ENCODE data around the gene KRTAP20-3.

Gene KRTAP20-3

DNA sequence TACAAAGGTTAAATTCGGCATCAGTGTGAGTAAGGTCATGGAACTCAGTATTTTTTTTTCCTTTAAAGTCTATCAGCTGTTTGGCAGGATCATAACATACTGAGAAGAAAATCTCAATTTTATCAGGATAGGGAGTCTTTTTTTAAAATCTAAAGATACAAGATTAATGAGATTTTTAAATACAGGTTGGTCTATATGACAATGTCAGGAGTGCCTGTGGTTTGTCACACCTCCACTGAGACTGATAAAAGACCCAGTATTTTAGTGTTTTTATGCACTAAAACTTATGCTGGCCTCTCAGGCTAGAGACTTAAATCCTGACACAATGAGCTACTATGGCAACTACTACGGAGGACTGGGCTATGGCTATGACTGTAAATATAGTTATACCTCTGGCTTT is at the start of gene KRTAP20-3:
TSS of gene KRTAP20-3 (plus strand) at position 301 of the 400 bp plus-strand sequence.
- ChIA-PET POLR2A (no interaction called here), CTCF (interaction anchor here (0.8 kb wide), 1 partner anchor 46 kb away, joined by 3 read pairs; no protein-coding TSS in a partner anchor)
- Histone ChIP-seq H3K4me3 (ENCODE audit: low read depth, low read length) (no peak within 1 kb of the TSS), H3K27ac (ENCODE audit: extremely low read depth, low read depth, low read length) (no peak within 1 kb of the TSS), H3K36me3 (ENCODE audit: control insufficient read depth in 2 of 2, insufficient read depth in 1 of 2, low read length in 2 of 2) (no peaks in the 10 kb centered on the region), H3K4me1 (ENCODE audit: control insufficient read depth, insufficient read depth, low read length) (no peaks in the 10 kb centered on the region), H3K9me3 (ENCODE audit: control insufficient read depth, insufficient read depth, low read depth, low read length) (no peaks in the 10 kb centered on the region)
- no peak for TF ChIP-seq ZNF629 (tag by site-specific recombination; IDR thresholded peaks at IDR 0.05)
- TF ChIP-seq, protein P1, sequence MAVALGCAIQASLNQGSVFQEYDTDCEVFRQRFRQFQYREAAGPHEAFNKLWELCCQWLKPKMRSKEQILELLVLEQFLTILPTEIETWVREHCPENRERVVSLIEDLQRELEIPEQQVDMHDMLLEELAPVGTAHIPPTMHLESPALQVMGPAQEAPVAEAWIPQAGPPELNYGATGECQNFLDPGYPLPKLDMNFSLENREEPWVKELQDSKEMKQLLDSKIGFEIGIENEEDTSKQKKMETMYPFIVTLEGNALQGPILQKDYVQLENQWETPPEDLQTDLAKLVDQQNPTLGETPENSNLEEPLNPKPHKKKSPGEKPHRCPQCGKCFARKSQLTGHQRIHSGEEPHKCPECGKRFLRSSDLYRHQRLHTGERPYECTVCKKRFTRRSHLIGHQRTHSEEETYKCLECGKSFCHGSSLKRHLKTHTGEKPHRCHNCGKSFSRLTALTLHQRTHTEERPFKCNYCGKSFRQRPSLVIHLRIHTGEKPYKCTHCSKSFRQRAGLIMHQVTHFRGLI (tag by site-specific recombination; IDR thresholded peaks at IDR 0.05): no peak
- TF ChIP-seq TCF7L2 (IDR thresholded peaks at IDR 0.05; ENCODE audit: borderline replicate concordance, low read depth, low read length): no peak
- no peak for TF ChIP-seq ZNF707 (tag by site-specific recombination; IDR thresholded peaks at IDR 0.05)

DNA sequence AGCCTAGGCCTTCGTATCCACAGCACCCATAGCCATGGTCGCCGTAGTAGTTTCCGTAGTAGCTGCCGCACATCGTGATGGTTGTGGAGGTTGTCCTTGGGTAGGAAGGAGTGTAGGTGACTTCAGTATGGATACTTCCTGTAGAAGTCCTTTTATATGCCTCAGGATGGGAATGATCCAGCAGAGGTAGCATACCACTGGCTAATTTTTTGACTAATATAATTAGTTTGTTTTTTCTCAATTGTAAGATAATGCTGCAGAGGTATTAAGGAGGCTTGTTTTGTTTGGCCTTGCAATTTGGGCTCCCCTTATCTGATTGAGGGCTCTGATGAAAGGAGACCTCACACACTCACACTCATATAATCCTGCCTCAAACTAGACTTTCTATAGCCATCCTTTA is 43.9 kb upstream of the KRTAP20-3 start, which contains the start of gene KRTAP6-2:
TSS of gene KRTAP6-2 (minus strand) at position 101 of the 400 bp plus-strand sequence. CDS start at position 73, 28 bp downstream.
- Histone ChIP-seq H3K4me3 (ENCODE audit: low read depth, low read length) (no peak within 1 kb of the TSS), H3K9me3 (ENCODE audit: control insufficient read depth, insufficient read depth, low read depth, low read length) (no peaks in the 10 kb centered on the region), H3K36me3 (ENCODE audit: control insufficient read depth in 2 of 2, insufficient read depth in 1 of 2, low read length in 2 of 2) (no peaks in the 10 kb centered on the region), H3K4me1 (ENCODE audit: control insufficient read depth, insufficient read depth, low read length) (no peaks in the 10 kb centered on the region), H3K27ac (ENCODE audit: extremely low read depth, low read depth, low read length) (no peak within 1 kb of the TSS)
- TF ChIP-seq ZFP69B (tag by site-specific recombination; IDR thresholded peaks at IDR 0.05) (no peak), ZNF555 (tag by site-specific recombination; conservative IDR thresholded peaks at IDR 0.05) (no peak), ZNF157 (tag by site-specific recombination; IDR thresholded peaks at IDR 0.05) (no peak), KLF7 (tag by site-specific recombination; IDR thresholded peaks at IDR 0.05; ENCODE audit: borderline replicate concordance) (no peak), EGR2 (tag by site-specific recombination; IDR thresholded peaks at IDR 0.05; ENCODE audit: low read depth) (no peak), ZNF426 (tag by site-specific recombination; IDR thresholded peaks at IDR 0.05) (no peak), BCL11B (tag by site-specific recombination; IDR thresholded peaks at IDR 0.05; ENCODE audit: low read depth) (no peak)
- TF ChIP-seq, protein P2, sequence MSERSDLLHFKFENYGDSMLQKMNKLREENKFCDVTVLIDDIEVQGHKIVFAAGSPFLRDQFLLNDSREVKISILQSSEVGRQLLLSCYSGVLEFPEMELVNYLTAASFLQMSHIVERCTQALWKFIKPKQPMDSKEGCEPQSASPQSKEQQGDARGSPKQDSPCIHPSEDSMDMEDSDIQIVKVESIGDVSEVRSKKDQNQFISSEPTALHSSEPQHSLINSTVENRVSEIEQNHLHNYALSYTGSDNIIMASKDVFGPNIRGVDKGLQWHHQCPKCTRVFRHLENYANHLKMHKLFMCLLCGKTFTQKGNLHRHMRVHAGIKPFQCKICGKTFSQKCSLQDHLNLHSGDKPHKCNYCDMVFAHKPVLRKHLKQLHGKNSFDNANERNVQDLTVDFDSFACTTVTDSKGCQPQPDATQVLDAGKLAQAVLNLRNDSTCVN (tag by site-specific recombination; optimal IDR thresholded peaks at IDR 0.05): no peak
- ChIA-PET CTCF (no interaction called here), POLR2A (no interaction called here)

DNA sequence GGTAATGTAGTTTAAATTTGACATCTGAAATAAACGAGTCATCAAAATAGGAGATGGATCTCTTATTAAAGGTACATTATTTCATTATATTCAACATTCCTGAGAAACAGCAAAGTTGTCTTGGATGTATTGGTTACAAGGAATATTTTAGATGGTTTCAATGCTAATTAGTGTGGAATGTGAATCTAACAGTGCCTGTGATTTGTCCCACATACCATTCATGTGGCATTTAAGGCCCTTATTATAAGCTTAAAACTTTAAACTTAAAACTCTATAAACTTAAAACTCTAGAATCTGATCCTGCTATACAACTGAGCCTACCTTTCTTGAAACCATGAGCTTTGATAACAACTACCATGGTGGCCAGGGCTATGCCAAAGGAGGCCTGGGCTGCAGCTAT is 41.9 kb upstream of the KRTAP20-3 start, which contains the start of gene KRTAP22-1:
TSS of gene KRTAP22-1 (plus strand) at position 301 of the 400 bp plus-strand sequence.
- Histone ChIP-seq H3K4me1 (ENCODE audit: control insufficient read depth, insufficient read depth, low read length) (no peaks in the 10 kb centered on the region), H3K27ac (ENCODE audit: extremely low read depth, low read depth, low read length) (no peak within 1 kb of the TSS), H3K36me3 (ENCODE audit: control insufficient read depth in 2 of 2, insufficient read depth in 1 of 2, low read length in 2 of 2) (no peaks in the 10 kb centered on the region), H3K4me3 (ENCODE audit: low read depth, low read length) (no peak within 1 kb of the TSS), H3K9me3 (ENCODE audit: control insufficient read depth, insufficient read depth, low read depth, low read length) (no peaks in the 10 kb centered on the region)
- POLR2A ChIA-PET: no interaction called here
- CTCF ChIA-PET: no interaction called here
- TF ChIP-seq ZNF510 (tag by site-specific recombination; IDR thresholded peaks at IDR 0.05; ENCODE audit: insufficient replicate concordance) (no peak), ZNF596 (tag by site-specific recombination; IDR thresholded peaks at IDR 0.05) (no peak), ZNF324 (tag by site-specific recombination; IDR thresholded peaks at IDR 0.05) (no peak), ZNF157 (tag by site-specific recombination; IDR thresholded peaks at IDR 0.05) (no peak), ZNF184 (tag by site-specific recombination; IDR thresholded peaks at IDR 0.05) (no peak), ZNF423 (tag by site-specific recombination; IDR thresholded peaks at IDR 0.05) (no peak), ZNF16 (tag by site-specific recombination; IDR thresholded peaks at IDR 0.05; ENCODE audit: low read depth) (no peak), KLF9 (tag by site-specific recombination; IDR thresholded peaks at IDR 0.05; ENCODE audit: low read depth) (no peak), ZNF169 (tag by site-specific recombination; IDR thresholded peaks at IDR 0.05) (no peak)
- TF ChIP-seq, protein P3, sequence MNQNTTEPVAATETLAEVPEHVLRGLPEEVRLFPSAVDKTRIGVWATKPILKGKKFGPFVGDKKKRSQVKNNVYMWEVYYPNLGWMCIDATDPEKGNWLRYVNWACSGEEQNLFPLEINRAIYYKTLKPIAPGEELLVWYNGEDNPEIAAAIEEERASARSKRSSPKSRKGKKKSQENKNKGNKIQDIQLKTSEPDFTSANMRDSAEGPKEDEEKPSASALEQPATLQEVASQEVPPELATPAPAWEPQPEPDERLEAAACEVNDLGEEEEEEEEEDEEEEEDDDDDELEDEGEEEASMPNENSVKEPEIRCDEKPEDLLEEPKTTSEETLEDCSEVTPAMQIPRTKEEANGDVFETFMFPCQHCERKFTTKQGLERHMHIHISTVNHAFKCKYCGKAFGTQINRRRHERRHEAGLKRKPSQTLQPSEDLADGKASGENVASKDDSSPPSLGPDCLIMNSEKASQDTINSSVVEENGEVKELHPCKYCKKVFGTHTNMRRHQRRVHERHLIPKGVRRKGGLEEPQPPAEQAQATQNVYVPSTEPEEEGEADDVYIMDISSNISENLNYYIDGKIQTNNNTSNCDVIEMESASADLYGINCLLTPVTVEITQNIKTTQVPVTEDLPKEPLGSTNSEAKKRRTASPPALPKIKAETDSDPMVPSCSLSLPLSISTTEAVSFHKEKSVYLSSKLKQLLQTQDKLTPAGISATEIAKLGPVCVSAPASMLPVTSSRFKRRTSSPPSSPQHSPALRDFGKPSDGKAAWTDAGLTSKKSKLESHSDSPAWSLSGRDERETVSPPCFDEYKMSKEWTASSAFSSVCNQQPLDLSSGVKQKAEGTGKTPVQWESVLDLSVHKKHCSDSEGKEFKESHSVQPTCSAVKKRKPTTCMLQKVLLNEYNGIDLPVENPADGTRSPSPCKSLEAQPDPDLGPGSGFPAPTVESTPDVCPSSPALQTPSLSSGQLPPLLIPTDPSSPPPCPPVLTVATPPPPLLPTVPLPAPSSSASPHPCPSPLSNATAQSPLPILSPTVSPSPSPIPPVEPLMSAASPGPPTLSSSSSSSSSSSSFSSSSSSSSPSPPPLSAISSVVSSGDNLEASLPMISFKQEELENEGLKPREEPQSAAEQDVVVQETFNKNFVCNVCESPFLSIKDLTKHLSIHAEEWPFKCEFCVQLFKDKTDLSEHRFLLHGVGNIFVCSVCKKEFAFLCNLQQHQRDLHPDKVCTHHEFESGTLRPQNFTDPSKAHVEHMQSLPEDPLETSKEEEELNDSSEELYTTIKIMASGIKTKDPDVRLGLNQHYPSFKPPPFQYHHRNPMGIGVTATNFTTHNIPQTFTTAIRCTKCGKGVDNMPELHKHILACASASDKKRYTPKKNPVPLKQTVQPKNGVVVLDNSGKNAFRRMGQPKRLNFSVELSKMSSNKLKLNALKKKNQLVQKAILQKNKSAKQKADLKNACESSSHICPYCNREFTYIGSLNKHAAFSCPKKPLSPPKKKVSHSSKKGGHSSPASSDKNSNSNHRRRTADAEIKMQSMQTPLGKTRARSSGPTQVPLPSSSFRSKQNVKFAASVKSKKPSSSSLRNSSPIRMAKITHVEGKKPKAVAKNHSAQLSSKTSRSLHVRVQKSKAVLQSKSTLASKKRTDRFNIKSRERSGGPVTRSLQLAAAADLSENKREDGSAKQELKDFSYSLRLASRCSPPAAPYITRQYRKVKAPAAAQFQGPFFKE (tag by site-specific recombination; IDR thresholded peaks at IDR 0.05; ENCODE audit: borderline replicate concordance): no peak
- TF ChIP-seq, protein P4, sequence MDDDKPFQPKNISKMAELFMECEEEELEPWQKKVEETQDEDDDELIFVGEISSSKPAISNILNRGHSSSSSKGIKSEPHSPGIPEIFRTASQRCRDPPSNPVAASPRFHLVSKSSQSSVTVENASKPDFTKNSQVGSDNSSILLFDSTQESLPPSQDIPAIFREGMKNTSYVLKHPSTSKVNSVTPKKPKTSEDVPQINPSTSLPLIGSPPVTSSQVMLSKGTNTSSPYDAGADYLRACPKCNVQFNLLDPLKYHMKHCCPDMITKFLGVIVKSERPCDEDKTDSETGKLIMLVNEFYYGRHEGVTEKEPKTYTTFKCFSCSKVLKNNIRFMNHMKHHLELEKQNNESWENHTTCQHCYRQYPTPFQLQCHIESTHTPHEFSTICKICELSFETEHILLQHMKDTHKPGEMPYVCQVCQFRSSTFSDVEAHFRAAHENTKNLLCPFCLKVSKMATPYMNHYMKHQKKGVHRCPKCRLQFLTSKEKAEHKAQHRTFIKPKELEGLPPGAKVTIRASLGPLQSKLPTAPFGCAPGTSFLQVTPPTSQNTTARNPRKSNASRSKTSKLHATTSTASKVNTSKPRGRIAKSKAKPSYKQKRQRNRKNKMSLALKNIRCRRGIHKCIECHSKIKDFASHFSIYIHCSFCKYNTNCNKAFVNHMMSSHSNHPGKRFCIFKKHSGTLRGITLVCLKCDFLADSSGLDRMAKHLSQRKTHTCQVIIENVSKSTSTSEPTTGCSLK (tag by site-specific recombination; IDR thresholded peaks at IDR 0.05): no peak

Data from HEK293 (cell line).